Measurements from ENCODE around the gene CNTFR.

The CNTFR gene

GRCh38 chr9:34563262-34563661, 26.3 kb downstream of the CNTFR start:
- Mint-ChIP-seq H3K4me3 (peak overlapping the region; percentile 3), H3K27ac (no peak overlapping the region), H3K9me3 (no peaks in the 10 kb centered on the region), H3K27me3 (ENCODE audit: low read depth, poor library complexity) (peaks cover 7% of the 10 kb centered on the region), H3K36me3 (ENCODE audit: low read depth) (peaks cover 47% of the 10 kb centered on the region), H3K4me1 (peaks cover 99% of the 10 kb centered on the region)
- DNase-seq, result no peak
- TF ChIP-seq CTCF (IDR thresholded peaks at IDR 0.05), result no peak

- peaks cover 100% of the 10 kb centered on the region for H3K4me1 Mint-ChIP-seq
- H3K4me3 Mint-ChIP-seq, result no peak overlapping the region
- peaks cover 43% of the 10 kb centered on the region for H3K36me3 Mint-ChIP-seq (ENCODE audit: low read depth)
- H3K9me3 Mint-ChIP-seq, result no peaks in the 10 kb centered on the region
- H3K27ac Mint-ChIP-seq, result no peak overlapping the region
- DNase-seq, result no peak
- peaks cover 7% of the 10 kb centered on the region for H3K27me3 Mint-ChIP-seq (ENCODE audit: low read depth, poor library complexity)
- peak; percentile 63 for TF ChIP-seq CTCF (IDR thresholded peaks at IDR 0.05)
These were observed 27.3 kb downstream of the CNTFR start for GRCh38 chr9:34562135-34562745.

- H3K27me3 Mint-ChIP-seq (ENCODE audit: low read depth, poor library complexity), result peaks cover 7% of the 10 kb centered on the region
- no peaks in the 10 kb centered on the region for H3K9me3 Mint-ChIP-seq
- peak overlapping the region; percentile 71 for H3K4me3 Mint-ChIP-seq
- H3K4me1 Mint-ChIP-seq, result peaks cover 100% of the 10 kb centered on the region
- TF ChIP-seq CTCF (IDR thresholded peaks at IDR 0.05), result no peak
- DNase-seq, result no peak
- H3K27ac Mint-ChIP-seq, result peak overlapping the region; percentile 96
- peaks cover 43% of the 10 kb centered on the region for H3K36me3 Mint-ChIP-seq (ENCODE audit: low read depth)
These were observed 28.8 kb downstream of the CNTFR start for GRCh38 chr9:34560599-34561214.

- Mint-ChIP-seq H3K36me3 (ENCODE audit: low read depth) (peaks cover 41% of the 10 kb centered on the region), H3K9me3 (no peaks in the 10 kb centered on the region), H3K27me3 (ENCODE audit: low read depth, poor library complexity) (peaks cover 2% of the 10 kb centered on the region), H3K4me3 (peak overlapping the region; percentile 71), H3K4me1 (peaks cover 100% of the 10 kb centered on the region), H3K27ac (peak overlapping the region; percentile 96)
- peak; percentile 67 for DNase-seq
- TF ChIP-seq CTCF (IDR thresholded peaks at IDR 0.05), result no peak
These were observed 29.7 kb downstream of the CNTFR start for GRCh38 chr9:34559624-34560455.

GRCh38 chr9:34558919-34559623, 30.5 kb downstream of the CNTFR start:
- H3K4me3 Mint-ChIP-seq, result peak overlapping the region; percentile 59
- H3K4me1 Mint-ChIP-seq, result peaks cover 100% of the 10 kb centered on the region
- no peaks in the 10 kb centered on the region for H3K9me3 Mint-ChIP-seq
- peaks cover 38% of the 10 kb centered on the region for H3K36me3 Mint-ChIP-seq (ENCODE audit: low read depth)
- H3K27me3 Mint-ChIP-seq (ENCODE audit: low read depth, poor library complexity), result no peaks in the 10 kb centered on the region
- peak; percentile 40 for DNase-seq
- peak overlapping the region; percentile 94 for H3K27ac Mint-ChIP-seq
- no peak for TF ChIP-seq CTCF (IDR thresholded peaks at IDR 0.05)
